PFSK-1 (cell line): Measurements from ENCODE around the gene CIP2A.

ENCODE experiments used
- FOXP2 ChIP-seq: optimal IDR thresholded peaks from 2 replicates; pipeline ENCODE3; 2011; ENCODE audit warnings: borderline replicate concordance, control low read depth, inconsistent platforms; ENCODE audit not compliant: insufficient read depth; ENCODE audit errors: extremely low read length, extremely low read depth
- POLR2AphosphoS5 ChIP-seq: IDR thresholded peaks from 2 replicates; pipeline ENCODE4 v1.6.1; 2012; ENCODE audit warnings: low read depth, mild to moderate bottlenecking, control low read depth, low read length, moderate library complexity
- REST ChIP-seq, 2 experiments: IDR thresholded peaks; 2 replicates each; pipeline versions ENCODE4 v1.6.1 to v1.8.0; 2011 to 2012; ENCODE audit warnings: low read depth in 2 of 2, low read length in 2 of 2, control low read depth in 1 of 2, inconsistent platforms in 1 of 2, mild to moderate bottlenecking in 1 of 2, moderate library complexity in 1 of 2; ENCODE audit not compliant: insufficient read depth in 1 of 2
- SIN3A ChIP-seq: IDR thresholded peaks from 2 replicates; pipeline ENCODE4 v1.6.1; 2012; ENCODE audit warnings: mild to moderate bottlenecking, low read length, moderate library complexity, borderline replicate concordance; ENCODE audit not compliant: insufficient read depth
- TAF1 ChIP-seq: IDR thresholded peaks from 2 replicates; pipeline ENCODE4 v1.6.1; 2012; ENCODE audit warnings: low read length, control low read depth, borderline replicate concordance; ENCODE audit not compliant: insufficient read depth

DNA sequence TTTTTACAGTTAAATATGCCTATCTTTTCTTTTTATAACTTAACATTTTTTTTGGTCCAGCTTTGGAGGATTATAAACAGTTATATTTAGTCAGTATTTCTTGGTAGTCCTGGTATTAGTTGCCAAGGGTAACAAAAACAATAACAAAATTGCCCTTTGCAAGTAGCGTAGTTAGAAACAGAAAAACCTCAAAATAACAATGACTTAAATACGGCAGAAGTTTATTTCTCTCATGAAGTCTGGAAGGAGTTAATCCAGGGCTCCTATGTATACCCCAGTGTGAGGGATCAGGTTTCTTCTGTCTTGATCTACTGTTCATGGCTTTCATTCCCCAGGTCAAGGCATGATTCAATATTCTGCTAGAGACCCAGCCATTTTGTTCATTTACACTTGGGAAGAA, 64.7 kb downstream of the CIP2A start:
- TF ChIP-seq REST (IDR thresholded peaks at IDR 0.05; ENCODE audit: insufficient read depth in 1 of 2, low read depth in 2 of 2, low read length in 2 of 2) (no peak), POLR2AphosphoS5 (no peak), TAF1 (no peak), SIN3A (no peak), FOXP2 (no peak)
